Mesenchymal stem cell (in vitro differentiated cells and primary cell): Measurements from ENCODE around the gene NIPA2.

Source experiments
- DNase-seq: peaks from one replicate; pipeline ENCODE4 v3.0.0-alpha.2; 2013
- H2AFZ ChIP-seq: one replicate; pipeline ENCODE4 v1.6.1; 2013; ENCODE audit warnings: low read depth, mild to moderate bottlenecking, control low read depth, inconsistent platforms, low read length, moderate library complexity
- H2AK5ac ChIP-seq: 2 replicates; pipeline ENCODE4 v1.6.1; 2013; ENCODE audit warnings: low read length, moderate library complexity, mild to moderate bottlenecking, inconsistent platforms; ENCODE audit not compliant: severe bottlenecking
- H2BK120ac ChIP-seq: one replicate; pipeline ENCODE4 v1.6.1; 2013; ENCODE audit warnings: low read depth, mild to moderate bottlenecking, inconsistent platforms, low read length, moderate library complexity
- H2BK12ac ChIP-seq, 2 experiments: one replicate each; pipeline ENCODE4 v1.6.1; 2013; ENCODE audit warnings: inconsistent platforms in 2 of 2, low read length in 2 of 2, mild to moderate bottlenecking in 2 of 2, moderate library complexity in 2 of 2, control low read depth in 1 of 2
- H2BK15ac ChIP-seq: one replicate; pipeline ENCODE4 v1.6.1; 2013; ENCODE audit warnings: mild to moderate bottlenecking, low read depth, inconsistent platforms; ENCODE audit not compliant: poor library complexity, severe bottlenecking
- H2BK5ac ChIP-seq: 2 replicates; pipeline ENCODE4 v1.6.1; 2013; ENCODE audit warnings: low read depth, mild to moderate bottlenecking, low read length, control low read depth, inconsistent platforms; ENCODE audit not compliant: poor library complexity, severe bottlenecking
- H3K14ac ChIP-seq, 2 experiments: one replicate each; pipeline ENCODE4 v1.6.1; 2013; ENCODE audit warnings: inconsistent platforms in 2 of 2, low read length in 2 of 2, control low read depth in 1 of 2, mild to moderate bottlenecking in 1 of 2, moderate library complexity in 1 of 2
- H3K18ac ChIP-seq, 2 experiments: one replicate each; pipeline ENCODE4 v1.6.1; 2013; ENCODE audit warnings: inconsistent platforms in 2 of 2, low read length in 2 of 2, control low read depth in 1 of 2, low read depth in 1 of 2, mild to moderate bottlenecking in 1 of 2
- H3K23ac ChIP-seq, 2 experiments: one replicate each; pipeline ENCODE4 v1.6.1; 2013; ENCODE audit warnings: inconsistent platforms in 2 of 2, low read length in 2 of 2, mild to moderate bottlenecking in 2 of 2, moderate library complexity in 2 of 2, control low read depth in 1 of 2
- H3K27ac ChIP-seq: 2 replicates; pipeline ENCODE4 v1.5.1; 2013; ENCODE audit warnings: mild to moderate bottlenecking, moderate library complexity, low read length, control low read depth, inconsistent platforms; ENCODE audit not compliant: poor library complexity, severe bottlenecking
- H3K27me3 ChIP-seq, 2 experiments: 2 replicates each; pipeline versions ENCODE4 v1.6.1 to v1.7.0; 2013; ENCODE audit warnings: low read length in 2 of 2, mild to moderate bottlenecking in 2 of 2, moderate library complexity in 2 of 2, control low read depth in 1 of 2, inconsistent platforms in 1 of 2; ENCODE audit not compliant: control insufficient read depth in 1 of 2, insufficient read depth in 1 of 2
- H3K36me3 ChIP-seq, 2 experiments: 2 replicates each; pipeline versions ENCODE4 v1.6.1 to v1.7.0; 2013; ENCODE audit warnings: low read length in 2 of 2, control low read depth in 1 of 2, inconsistent platforms in 1 of 2, low read depth in 1 of 2, mild to moderate bottlenecking in 1 of 2; ENCODE audit not compliant: insufficient read depth in 2 of 2, control insufficient read depth in 1 of 2
- H3K4ac ChIP-seq, 2 experiments: one replicate each; pipeline ENCODE4 v1.6.1; 2013; ENCODE audit warnings: inconsistent platforms in 2 of 2, low read length in 2 of 2, mild to moderate bottlenecking in 2 of 2, moderate library complexity in 2 of 2, control low read depth in 1 of 2, low read depth in 1 of 2
- H3K4me1 ChIP-seq: 2 replicates; pipeline ENCODE4 v1.6.1; 2013; ENCODE audit warnings: low read depth, low read length, control low read depth; ENCODE audit not compliant: control insufficient read depth, insufficient read depth
- H3K4me2 ChIP-seq: 2 replicates; pipeline ENCODE4 v1.6.1; 2013; ENCODE audit warnings: low read length, mild to moderate bottlenecking, inconsistent platforms; ENCODE audit not compliant: poor library complexity, severe bottlenecking
- H3K4me3 ChIP-seq, 2 experiments: 2 replicates each; pipeline versions ENCODE4 v1.5.1 to v1.7.0; 2013; ENCODE audit warnings: low read length in 2 of 2, mild to moderate bottlenecking in 2 of 2, control low read depth in 1 of 2, low read depth in 1 of 2; ENCODE audit not compliant: insufficient read depth in 1 of 2
- H3K79me1 ChIP-seq: replicated peaks from 2 replicates; pipeline ENCODE4 v1.6.1; 2013; ENCODE audit warnings: mild to moderate bottlenecking, control low read depth, low read length, inconsistent platforms; ENCODE audit not compliant: poor library complexity, severe bottlenecking
- H3K9ac ChIP-seq: 2 replicates; pipeline ENCODE4 v1.7.0; 2013; ENCODE audit warnings: mild to moderate bottlenecking, low read length, moderate library complexity
- H3K9me3 ChIP-seq: 2 replicates; pipeline ENCODE4 v1.7.0; 2013; ENCODE audit warnings: mild to moderate bottlenecking, low read length; ENCODE audit not compliant: control insufficient read depth
- H4K8ac ChIP-seq: one replicate; pipeline ENCODE4 v1.6.1; 2013; ENCODE audit warnings: inconsistent platforms, mild to moderate bottlenecking, low read length, moderate library complexity
- H4K91ac ChIP-seq: one replicate; pipeline ENCODE4 v1.6.1; 2013; ENCODE audit warnings: mild to moderate bottlenecking, low read length, inconsistent platforms
- WGBS: methylation state at CpG from one replicate; pipeline ENCODE4 v1.1.7; 2013; ENCODE audit warnings: mixed read lengths; 5-methylcytosine and 5-hydroxymethylcytosine counted together

Gene NIPA2

GRCh38 chr15:22866079-22866478 lies 27.6 kb downstream of the NIPA2 start:
- H3K27ac ChIP-seq, result no peak overlapping the region
- no peak overlapping the region for H2AK5ac ChIP-seq
- H3K27me3 ChIP-seq, result no peaks in the 10 kb centered on the region
- H2BK15ac ChIP-seq, result no peak overlapping the region
- H3K4me1 ChIP-seq, result no peaks in the 10 kb centered on the region
- no peak overlapping the region for H2BK5ac ChIP-seq
- peak; percentile 45 for DNase-seq
- no peak overlapping the region for H2BK12ac ChIP-seq
- H3K4me3 ChIP-seq, result no peak overlapping the region
- H2BK120ac ChIP-seq, result no peak overlapping the region
- H3K4ac ChIP-seq, result no peak overlapping the region
- H3K79me1 ChIP-seq, result peaks cover 28% of the 10 kb centered on the region
- WGBS, result 86% methylated on average over 7 of the region's 7 CpGs
- no peak overlapping the region for H3K9ac ChIP-seq
- no peak overlapping the region for H4K8ac ChIP-seq
- no peak overlapping the region for H3K23ac ChIP-seq
- no peak overlapping the region for H4K91ac ChIP-seq
- no peak overlapping the region for H3K18ac ChIP-seq
- H3K14ac ChIP-seq, result no peak overlapping the region
- no peak overlapping the region for H3K4me2 ChIP-seq
- no peak overlapping the region for H2AFZ ChIP-seq
- H3K36me3 ChIP-seq, result peaks cover 36 to 92% of the 10 kb centered on the region in 2 experiments
- H3K9me3 ChIP-seq, result no peaks in the 10 kb centered on the region

- peaks cover 43 to 94% of the 10 kb centered on the region in 2 experiments for H3K36me3 ChIP-seq
- H3K4ac ChIP-seq, result no peak overlapping the region
- H3K9me3 ChIP-seq, result no peaks in the 10 kb centered on the region
- no peak overlapping the region for H2BK12ac ChIP-seq
- no peak overlapping the region for H2AFZ ChIP-seq
- H3K4me3 ChIP-seq, result no peak overlapping the region
- H4K8ac ChIP-seq, result no peak overlapping the region
- H3K9ac ChIP-seq, result no peak overlapping the region
- no peak overlapping the region for H3K18ac ChIP-seq
- WGBS, result 91% methylated on average over 5 of the region's 6 CpGs
- no peak overlapping the region for H3K4me2 ChIP-seq
- no peak overlapping the region for H2BK5ac ChIP-seq
- H3K27ac ChIP-seq, result no peak overlapping the region
- no peak overlapping the region for H2AK5ac ChIP-seq
- no peaks in the 10 kb centered on the region for H3K27me3 ChIP-seq
- H3K23ac ChIP-seq, result no peak overlapping the region
- no peak overlapping the region for H4K91ac ChIP-seq
- H3K79me1 ChIP-seq, result peaks cover 34% of the 10 kb centered on the region
- H2BK15ac ChIP-seq, result no peak overlapping the region
- H2BK120ac ChIP-seq, result no peak overlapping the region
- no peak overlapping the region for H3K14ac ChIP-seq
- DNase-seq, result no peak
- peaks cover 3% of the 10 kb centered on the region for H3K4me1 ChIP-seq
These were observed 29.4 kb downstream of the NIPA2 start for GRCh38 chr15:22867886-22868285.

GRCh38 chr15:22868495-22868894 lies 30.0 kb downstream of the NIPA2 start:
- Histone ChIP-seq H3K4ac (no peak overlapping the region), H3K36me3 (peaks cover 41 to 94% of the 10 kb centered on the region in 2 experiments), H3K9ac (no peak overlapping the region), H4K91ac (no peak overlapping the region), H3K4me2 (no peak overlapping the region), H3K23ac (no peak overlapping the region), H4K8ac (no peak overlapping the region), H2AK5ac (no peak overlapping the region), H3K9me3 (no peaks in the 10 kb centered on the region), H3K4me3 (no peak overlapping the region), H3K27me3 (no peaks in the 10 kb centered on the region), H3K27ac (no peak overlapping the region), H3K14ac (no peak overlapping the region), H2AFZ (no peak overlapping the region), H3K4me1 (peaks cover 7% of the 10 kb centered on the region), H2BK15ac (no peak overlapping the region), H2BK120ac (no peak overlapping the region), H2BK5ac (no peak overlapping the region), H3K18ac (no peak overlapping the region), H3K79me1 (peaks cover 28% of the 10 kb centered on the region), H2BK12ac (no peak overlapping the region)
- WGBS, result 86% methylated on average over 4 of the region's 4 CpGs
- DNase-seq, result no peak

- WGBS, result 96% methylated on average over 9 of the region's 9 CpGs
- peaks cover 26% of the 10 kb centered on the region for H3K79me1 ChIP-seq
- H3K23ac ChIP-seq, result no peak overlapping the region
- no peak overlapping the region for H2AK5ac ChIP-seq
- H3K27ac ChIP-seq, result no peak overlapping the region
- no peak overlapping the region for H2BK120ac ChIP-seq
- no peak overlapping the region for H4K91ac ChIP-seq
- no peak overlapping the region for H3K4me3 ChIP-seq
- H2BK5ac ChIP-seq, result no peak overlapping the region
- H2BK12ac ChIP-seq, result no peak overlapping the region
- H3K4ac ChIP-seq, result no peak overlapping the region
- no peak for DNase-seq
- no peak overlapping the region for H2AFZ ChIP-seq
- H2BK15ac ChIP-seq, result no peak overlapping the region
- H3K4me2 ChIP-seq, result no peak overlapping the region
- no peak overlapping the region for H3K14ac ChIP-seq
- H3K27me3 ChIP-seq, result no peaks in the 10 kb centered on the region
- H3K18ac ChIP-seq, result no peak overlapping the region
- H3K4me1 ChIP-seq, result peaks cover 9% of the 10 kb centered on the region
- no peak overlapping the region for H4K8ac ChIP-seq
- H3K36me3 ChIP-seq, result peaks cover 44 to 94% of the 10 kb centered on the region in 2 experiments
- H3K9me3 ChIP-seq, result no peaks in the 10 kb centered on the region
- H3K9ac ChIP-seq, result no peak overlapping the region
These were observed 30.5 kb downstream of the NIPA2 start for GRCh38 chr15:22868928-22869327.
